ENCODE data around the gene S100A7A.

DNA sequence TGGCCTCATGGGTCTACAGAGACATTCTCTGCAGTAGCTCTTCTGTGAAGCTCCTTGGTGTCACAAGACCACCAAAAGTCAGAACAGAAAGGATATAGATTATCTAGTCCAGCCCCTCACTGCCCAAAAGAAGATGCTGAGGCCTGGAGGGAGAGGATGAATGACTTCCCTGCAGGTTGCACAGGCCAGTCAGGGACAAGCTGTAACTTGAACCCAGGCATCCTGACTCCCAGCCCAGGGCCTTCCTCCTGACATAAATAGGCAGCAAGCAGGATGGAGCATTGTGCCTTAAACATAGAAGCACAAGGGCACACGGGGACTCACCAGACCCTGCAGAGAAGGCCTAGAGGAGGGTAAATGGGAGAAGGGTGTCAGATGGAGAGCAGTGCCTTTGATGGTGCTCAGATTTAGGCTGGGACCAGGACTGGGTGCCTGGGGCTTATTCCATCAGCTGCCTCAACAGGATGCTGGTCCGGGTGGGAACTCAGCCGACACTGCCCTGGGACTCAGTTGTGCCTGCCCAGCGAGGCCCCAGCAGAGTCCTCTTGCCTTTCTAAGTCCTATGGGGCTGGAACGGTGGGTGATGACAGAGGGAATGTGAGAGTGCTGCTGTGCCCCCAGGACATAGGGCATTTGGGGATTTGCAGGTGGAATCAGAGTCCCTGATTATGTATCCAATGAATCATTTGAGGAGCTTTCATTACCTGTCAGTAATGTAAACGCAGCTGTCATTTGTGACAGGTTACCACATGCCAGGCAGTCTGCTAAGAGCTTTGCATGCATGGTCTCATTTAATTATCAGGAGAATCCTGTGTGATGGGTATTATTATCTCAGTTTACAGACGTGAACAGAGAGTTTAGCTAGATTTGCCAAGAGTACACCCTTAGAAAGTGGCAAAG lies 13.2 kb downstream of the S100A7A start:
- TF ChIP-seq, protein P1, sequence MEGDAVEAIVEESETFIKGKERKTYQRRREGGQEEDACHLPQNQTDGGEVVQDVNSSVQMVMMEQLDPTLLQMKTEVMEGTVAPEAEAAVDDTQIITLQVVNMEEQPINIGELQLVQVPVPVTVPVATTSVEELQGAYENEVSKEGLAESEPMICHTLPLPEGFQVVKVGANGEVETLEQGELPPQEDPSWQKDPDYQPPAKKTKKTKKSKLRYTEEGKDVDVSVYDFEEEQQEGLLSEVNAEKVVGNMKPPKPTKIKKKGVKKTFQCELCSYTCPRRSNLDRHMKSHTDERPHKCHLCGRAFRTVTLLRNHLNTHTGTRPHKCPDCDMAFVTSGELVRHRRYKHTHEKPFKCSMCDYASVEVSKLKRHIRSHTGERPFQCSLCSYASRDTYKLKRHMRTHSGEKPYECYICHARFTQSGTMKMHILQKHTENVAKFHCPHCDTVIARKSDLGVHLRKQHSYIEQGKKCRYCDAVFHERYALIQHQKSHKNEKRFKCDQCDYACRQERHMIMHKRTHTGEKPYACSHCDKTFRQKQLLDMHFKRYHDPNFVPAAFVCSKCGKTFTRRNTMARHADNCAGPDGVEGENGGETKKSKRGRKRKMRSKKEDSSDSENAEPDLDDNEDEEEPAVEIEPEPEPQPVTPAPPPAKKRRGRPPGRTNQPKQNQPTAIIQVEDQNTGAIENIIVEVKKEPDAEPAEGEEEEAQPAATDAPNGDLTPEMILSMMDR (IDR thresholded peaks at IDR 0.05; ENCODE audit: low read depth, low read length, poor library complexity, severe bottlenecking): no peak
- TF ChIP-seq EZH2phosphoT487 (IDR thresholded peaks at IDR 0.05; ENCODE audit: borderline replicate concordance, low read length): no peak
